Body of pancreas (tissue), 4 donors: ENCODE results near the gene CRABP1.

Experiments
- CTCF ChIP-seq, 7 experiments: fragments of 450-650 bp in 4 of 7; fragments of 200-600 bp in 3 of 7; sonication (generic) in 3 of 7; IDR thresholded peaks; one replicate each; pipeline ENCODE4 v1.5.1; 2016 to 2019; ENCODE audit warnings: antibody characterized with exemption in 7 of 7
- POLR2A ChIP-seq, 3 donors: fragments of 450-650 bp; IDR thresholded peaks; one replicate each; pipeline ENCODE4 v1.6.1; 2016; ENCODE audit warnings: antibody characterized with exemption in 3 of 3, mild to moderate bottlenecking in 2 of 3

GRCh38 chr15:78368651-78369050, 28.5 kb downstream of the CRABP1 start:
- TF ChIP-seq CTCF (IDR thresholded peaks at IDR 0.05), result no peak
- TF ChIP-seq POLR2A (IDR thresholded peaks at IDR 0.05), result no peak
